GM10248 (cell line): ENCODE measurements around the gene NOXA1.

Source experiments
- CTCF ChIA-PET: fragments of 300-600 bp; sonication (Branson Sonifier 250); formaldehyde crosslinking; extraction: SDS; loops from one replicate; lab custom pipeline; 2021; ENCODE audit warnings: antibody characterized with exemption; lab: Yijun Ruan, JAX
- POLR2A ChIA-PET: fragments of 350-650 bp; sonication (Branson Sonifier 250); formaldehyde crosslinking; extraction: SDS; loops from one replicate; lab custom pipeline; 2020; ENCODE audit warnings: antibody characterized with exemption; lab: Yijun Ruan, JAX
- DNase-seq: peaks from one replicate; pipeline ENCODE4 v3.0.0; 2012; ENCODE audit errors: extremely low spot score
- CTCF ChIP-seq: IDR thresholded peaks from 2 replicates; pipeline ENCODE4 v1.5.1; 2012; ENCODE audit warnings: mild to moderate bottlenecking, low read depth; ENCODE audit errors: extremely low read depth, missing control alignments, control extremely low read depth

The NOXA1 gene

GRCh38 chr9:137379761-137380161 is 43.4 kb upstream of the NOXA1 start:
- ChIA-PET CTCF (no interaction called here), POLR2A (no interaction called here)
- no peak for TF ChIP-seq CTCF
- DNase-seq, result no peak

- CTCF ChIA-PET, result no interaction called here
Observed at GRCh38 chr9:137380171-137380570, 43.0 kb upstream of the NOXA1 start.

GRCh38 chr9:137380606-137381005 is 42.6 kb upstream of the NOXA1 start:
- ChIA-PET CTCF (no interaction called here), POLR2A (no interaction called here)
- no peak for DNase-seq
- no peak for TF ChIP-seq CTCF

More at GRCh38 chr9:137380171-137380570, 43.0 kb upstream of the NOXA1 start:
- no peak for TF ChIP-seq CTCF
- no peak for DNase-seq
- POLR2A ChIA-PET, result no interaction called here

GRCh38 chr9:137381501-137382443 is 41.4 kb upstream of the NOXA1 start:
- TF ChIP-seq CTCF, result no peak
- POLR2A ChIA-PET, result no interaction called here
- no peak for DNase-seq
- CTCF ChIA-PET, result no interaction called here

GRCh38 chr9:137382444-137383080 is 40.6 kb upstream of the NOXA1 start:
- CTCF ChIA-PET, result no interaction called here
- no peak for TF ChIP-seq CTCF
- DNase-seq, result no peak
- POLR2A ChIA-PET, result no interaction called here

- DNase-seq, result no peak
- CTCF ChIA-PET, result no interaction called here
- no peak for TF ChIP-seq CTCF
- POLR2A ChIA-PET, result no interaction called here
Observed at GRCh38 chr9:137383081-137383783, 40.0 kb upstream of the NOXA1 start.
